ENCODE results near the gene NVL.

Gene NVL

DNA sequence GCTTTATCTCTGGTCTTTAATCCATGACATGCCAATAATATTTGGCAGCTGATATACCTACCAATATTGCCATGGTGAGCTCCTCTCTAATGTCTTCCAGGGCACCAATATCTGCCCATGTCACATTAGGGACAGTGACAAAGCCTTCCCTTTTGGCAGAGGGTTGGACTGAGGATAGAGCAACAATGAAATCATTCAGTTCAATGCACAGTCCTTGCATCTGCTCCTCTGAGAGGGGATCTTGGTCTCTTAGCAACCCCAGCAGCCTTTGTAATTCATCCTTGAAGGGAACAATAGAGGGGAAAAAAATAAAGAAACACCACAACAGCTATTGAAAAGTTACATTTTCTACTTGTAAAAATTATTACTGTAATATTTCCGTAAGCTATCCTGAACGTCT is 42.3 kb downstream of the NVL start:
- peak in 27 of 51 donors; percentile 2 to 79 (median 12) for DNase-seq

DNA sequence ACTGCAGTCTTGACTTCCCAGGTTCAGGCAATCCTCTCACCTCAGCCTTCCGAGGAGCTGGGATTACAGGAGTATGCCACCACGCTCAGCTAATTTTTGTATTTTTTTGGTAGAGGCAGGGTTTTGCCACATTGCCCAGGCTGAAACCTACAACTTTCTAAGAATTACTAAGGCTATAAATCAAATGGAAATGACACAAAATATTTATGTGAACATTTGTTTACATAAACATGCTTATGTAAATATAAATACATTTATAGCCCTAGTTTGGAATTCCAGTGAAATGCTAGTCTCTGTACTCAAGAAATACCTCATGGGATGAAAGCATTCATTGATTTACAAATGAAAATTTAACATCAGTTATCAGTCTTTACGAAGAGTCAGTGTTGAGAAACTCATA is 47.8 kb downstream of the NVL start:
- no peak for DNase-seq

DNA sequence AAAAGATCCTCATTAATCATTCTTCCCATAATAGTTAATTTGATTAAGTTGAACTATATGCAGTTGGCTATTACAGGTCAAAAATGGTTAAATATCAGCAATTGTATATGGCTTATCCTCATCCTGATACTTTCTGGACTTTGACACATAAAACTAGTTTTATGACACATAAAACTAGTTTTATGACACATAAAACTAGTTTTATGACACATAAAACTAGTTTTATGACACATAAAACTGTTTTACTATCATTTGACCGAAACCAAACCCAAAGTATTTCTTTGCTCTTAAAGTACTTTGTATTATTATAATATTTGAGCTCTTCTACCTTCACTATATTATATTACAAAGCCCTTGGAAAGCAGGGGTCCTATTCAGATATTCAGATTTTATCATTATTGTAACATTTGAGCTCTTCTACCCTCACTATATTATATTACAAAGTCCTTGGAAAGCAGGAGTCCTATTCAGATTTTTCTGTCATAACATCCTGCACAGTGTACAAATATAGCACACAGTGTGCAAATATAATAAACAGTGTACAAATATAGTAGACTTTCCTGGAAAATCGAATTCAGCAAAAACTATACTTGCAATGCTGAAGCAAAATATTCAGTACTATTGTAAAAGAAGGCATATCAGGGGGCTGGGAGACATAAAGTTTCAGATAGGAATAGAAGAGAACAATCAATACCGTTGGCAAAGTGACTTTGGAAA is 53.0 kb downstream of the NVL start:
- no peak for DNase-seq

DNA sequence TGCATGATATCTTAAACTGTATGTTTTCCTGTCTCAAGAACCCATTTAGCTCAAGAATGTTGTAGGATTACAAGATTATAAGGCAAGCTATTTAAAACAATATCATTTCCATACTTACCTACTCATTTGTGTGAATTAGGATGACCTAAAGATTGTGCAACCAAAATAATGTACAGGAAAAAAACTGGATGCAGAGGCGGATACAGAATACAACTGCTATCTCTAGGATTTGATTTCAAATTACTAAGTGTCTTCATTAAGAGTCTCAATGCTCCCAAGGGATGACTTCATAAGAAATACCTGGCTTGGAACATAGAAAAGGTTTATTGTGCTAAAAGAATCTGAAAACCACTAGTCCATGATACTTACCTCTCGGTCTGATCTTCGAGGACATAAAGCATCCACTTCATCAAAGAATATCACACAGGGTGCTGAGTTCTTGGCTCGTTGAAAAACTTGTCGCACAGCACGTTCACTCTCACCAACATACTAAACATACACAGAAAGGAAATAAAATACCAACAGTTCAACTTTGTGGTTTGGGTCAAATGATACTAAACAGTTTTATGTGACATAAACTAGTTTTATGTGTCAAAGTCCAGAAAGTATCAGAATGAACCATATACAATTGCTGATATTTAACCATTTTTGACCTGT is 54.9 kb downstream of the NVL start:
- DNase-seq = no peak

DNA sequence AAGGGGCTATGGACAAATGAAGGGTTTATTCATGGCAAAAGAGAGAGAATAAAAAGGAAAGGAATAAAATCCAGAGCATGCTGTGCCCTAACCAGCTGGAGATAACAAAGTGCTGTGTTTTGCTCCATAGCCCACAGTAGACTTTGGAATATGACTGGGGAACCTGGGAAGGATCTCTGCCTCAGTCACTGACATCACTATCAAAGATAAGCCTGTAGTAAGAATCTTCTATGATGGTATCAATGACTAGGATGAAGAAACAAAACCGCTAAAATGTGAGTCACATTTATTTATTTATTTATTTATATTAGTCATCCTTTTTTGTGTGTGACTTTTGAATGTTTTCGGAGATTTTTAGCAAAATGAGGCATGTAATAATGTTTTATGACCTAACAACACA is 56.3 kb downstream of the NVL start:
- DNase-seq = no peak

DNA sequence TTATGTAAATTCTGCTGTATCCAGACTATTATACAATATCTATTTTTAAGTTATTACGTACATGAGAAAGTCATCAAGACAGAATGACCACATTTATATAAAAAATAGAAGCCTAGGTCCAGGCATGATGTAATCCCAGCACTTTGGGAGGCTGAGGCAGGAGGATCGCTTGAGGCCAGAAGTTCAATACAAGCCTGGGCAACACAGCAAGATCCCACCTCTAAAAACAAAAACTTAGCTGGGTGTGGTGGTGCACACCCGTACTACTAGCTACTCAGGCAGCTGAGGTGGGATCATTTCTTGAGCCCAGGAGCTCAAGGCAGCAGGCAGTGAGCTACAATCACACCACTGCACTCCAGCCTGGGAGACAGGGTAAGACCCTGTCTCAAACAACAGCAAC is 58.9 kb downstream of the NVL start:
- no peak for DNase-seq

DNA sequence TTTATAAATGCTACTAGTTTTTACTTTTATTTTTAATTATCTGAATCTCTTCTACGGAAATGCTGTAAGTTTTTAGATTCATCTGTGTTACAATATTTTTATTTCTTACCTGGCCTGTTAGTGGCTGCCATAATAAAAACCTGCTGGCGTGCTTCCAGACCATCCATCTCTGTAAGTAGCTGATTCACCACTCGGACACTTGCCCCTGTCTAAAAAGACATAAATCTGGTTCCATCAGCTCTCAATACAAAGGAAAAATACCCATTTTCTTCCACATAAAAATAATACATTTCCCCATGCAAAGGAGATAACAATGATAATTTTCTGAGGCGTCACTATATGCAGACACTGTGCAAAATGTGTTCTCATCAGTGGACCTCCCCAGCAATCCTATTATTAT is 62.0 kb downstream of the NVL start:
- no peak for DNase-seq

DNA sequence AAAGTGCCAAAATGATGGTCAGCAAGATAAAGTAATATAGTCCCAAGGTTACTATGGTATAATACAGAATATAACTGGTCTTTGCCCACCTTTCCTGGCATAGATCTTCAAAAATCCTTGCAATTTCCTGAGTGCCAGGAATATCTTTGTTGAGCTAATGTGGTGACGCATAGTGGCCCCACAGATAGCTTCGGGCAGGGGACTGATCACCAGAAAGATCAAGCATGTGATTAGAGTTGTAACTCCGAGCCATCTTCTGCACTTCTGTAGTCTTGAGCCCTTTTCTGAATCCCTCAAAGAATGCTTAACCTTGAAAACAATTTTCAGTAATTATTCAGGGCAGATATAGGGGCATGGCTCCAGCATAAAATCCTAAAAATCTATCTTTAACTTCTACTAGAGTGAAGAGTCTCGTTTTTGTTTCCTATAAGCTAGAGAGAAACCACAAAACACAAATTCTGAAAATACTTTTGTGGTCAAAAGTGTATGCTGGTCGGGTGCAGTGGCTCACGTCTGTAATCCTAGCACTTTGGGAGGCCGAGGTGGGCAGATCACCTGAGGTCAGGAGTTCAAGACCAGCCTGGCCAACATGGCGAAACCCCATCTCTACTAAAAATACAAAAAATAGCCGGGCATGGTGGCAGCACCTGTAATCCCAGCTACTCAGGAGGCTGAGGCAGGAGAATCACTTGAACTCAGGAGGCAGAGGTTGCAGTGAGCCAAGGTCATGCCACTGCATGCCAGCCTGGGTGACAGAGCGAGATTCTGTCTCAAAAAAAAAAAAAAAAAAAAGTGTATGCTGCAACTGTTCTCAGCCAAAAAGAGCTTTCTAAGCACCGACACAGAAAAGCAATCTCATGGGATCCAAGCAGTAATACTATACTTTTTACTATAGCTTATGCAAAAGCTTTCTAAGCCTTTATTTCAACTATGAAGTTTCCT is 62.8 kb downstream of the NVL start:
- DNase-seq = no peak

DNA sequence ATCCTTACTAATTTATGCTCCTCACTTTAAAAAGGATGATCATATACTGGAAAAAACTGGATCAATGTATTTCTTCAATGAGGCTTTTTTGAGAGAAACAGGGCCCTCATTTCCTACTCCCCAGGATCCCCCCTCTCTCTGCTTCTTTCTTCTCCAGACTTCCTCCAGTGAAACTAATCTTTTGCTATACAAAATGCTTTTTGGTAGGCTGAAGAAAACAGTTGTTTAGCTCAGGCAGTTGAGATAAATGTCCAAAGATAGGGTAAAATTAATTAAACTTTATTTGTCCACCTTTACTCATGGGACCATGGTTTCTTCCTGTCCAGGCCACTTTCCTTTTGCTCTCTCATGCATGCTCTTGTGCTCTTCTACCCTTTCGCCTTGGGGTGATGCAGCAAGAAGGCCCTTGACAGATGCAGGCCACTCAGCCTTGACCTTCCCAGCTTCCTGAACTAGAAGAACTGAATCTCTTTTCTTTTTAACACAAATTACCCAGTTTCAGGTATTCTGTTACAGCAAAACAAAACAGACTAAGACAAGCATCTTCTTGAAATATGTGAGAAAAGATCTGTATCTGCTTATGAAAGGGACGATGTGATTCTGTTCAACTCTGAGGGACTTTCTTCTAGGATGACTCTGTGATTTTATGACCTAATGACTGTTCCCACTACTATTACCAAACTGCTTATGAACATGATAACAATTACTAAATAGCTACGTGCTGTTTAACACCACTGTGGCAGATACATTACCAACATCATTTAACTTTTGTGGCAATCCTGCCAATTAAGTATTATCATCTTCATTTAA is 63.7 kb downstream of the NVL start:
- DNase-seq = no peak

DNA sequence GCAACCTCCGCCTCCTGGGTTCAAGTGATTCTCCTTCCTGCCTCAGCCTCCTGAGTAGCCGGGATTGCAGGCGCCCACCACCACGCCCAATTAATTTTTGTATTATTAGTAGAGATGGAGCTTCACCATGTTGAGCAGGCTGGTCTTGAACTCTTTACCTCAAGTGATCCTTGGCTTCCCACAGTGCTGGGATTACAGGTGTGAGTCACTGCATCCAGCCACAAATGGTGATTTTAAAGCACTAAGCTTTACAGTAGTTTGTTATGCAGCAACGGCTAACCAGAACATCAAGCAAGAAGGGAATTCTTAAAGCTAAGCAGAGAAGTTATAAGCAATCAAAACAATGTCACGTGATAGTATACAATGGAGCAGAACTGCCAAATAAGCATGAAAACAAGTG is 65.7 kb downstream of the NVL start:
- no peak for DNase-seq

DNA sequence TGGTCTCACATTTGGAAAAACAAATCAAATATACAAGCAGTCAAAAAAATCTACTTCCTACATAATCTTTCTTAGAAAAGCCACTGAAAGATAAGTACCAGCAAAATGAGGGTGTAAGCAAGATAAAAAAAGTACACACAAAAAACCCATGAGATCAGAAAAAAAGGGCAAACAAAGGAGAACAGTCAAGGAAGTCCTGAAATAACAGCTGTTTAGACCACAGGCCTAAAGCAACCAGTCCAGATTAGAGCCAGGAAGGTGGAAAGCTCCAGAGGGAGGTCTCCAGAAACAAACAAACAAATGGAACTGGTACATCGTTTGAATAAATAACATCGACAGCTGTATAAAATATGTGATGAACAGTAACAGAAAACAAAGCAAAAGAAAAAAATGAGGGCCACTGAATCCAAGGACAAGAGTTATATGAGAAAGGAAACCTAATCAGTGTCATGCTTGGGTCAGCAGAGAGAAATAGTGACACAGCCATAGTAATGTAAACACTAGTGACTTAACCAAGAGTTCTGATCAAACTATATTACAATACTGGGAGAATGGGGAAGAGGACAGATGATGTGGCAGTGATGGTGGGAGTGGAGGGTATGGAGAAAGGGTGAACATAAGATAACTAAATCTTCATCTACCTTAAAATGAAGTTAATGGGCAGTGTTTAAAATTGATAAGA is 67.5 kb downstream of the NVL start:
- no peak for DNase-seq

DNA sequence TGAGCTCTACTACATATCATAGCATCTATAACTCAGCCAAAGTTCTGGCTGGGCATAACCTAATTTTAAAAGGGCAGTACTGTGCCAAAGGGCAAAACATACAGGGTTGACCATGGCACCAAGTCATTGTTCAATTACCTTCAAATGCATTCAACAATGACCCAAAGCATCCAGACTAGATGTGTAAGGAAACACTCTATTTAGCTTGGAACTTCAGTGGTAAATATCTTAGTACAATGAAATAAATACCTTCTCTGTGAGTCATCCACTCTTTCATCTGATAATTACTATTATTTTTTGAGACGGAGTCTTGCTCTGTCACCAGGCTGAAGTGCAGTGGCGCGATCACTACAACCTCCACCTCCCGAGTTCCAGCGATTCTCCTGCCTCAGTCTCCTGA is 70.0 kb downstream of the NVL start:
- no peak for DNase-seq

DNA sequence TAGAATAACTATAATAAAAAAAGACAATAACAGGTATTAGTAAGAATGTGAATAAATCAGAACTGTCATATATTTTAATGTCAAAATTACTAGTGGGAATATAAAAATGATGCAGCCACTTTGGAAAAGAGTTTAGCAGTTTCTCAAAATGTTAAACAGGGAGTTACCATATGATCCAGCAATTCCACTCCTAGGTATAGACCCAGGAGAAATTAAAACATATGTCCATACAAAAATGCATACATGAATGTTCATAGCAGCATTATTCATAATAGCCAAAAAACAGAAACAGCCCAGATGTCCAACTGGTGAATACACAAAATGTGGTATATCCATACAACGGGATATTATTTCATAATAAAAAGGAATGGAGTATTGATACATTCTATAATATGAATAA is 71.6 kb downstream of the NVL start:
- no peak for DNase-seq

DNA sequence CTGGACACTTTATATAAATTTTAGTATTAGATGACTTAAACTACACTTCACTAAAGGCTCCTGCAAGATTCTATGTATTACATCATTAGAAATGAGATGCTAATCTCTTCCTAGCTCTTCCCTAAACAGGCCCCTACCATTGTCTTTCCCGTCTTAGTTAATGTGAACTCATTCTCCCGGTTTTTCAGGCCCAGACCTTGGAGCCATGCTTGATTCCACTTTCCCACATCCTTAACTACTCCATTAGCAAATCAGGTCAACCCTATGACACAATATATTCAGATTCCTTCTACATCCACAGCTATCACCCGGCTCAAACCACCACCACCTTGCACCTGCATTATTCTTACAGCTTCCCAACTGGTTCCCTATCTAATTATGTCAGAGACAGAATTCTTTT is 73.3 kb downstream of the NVL start:
- DNase-seq = no peak

DNA sequence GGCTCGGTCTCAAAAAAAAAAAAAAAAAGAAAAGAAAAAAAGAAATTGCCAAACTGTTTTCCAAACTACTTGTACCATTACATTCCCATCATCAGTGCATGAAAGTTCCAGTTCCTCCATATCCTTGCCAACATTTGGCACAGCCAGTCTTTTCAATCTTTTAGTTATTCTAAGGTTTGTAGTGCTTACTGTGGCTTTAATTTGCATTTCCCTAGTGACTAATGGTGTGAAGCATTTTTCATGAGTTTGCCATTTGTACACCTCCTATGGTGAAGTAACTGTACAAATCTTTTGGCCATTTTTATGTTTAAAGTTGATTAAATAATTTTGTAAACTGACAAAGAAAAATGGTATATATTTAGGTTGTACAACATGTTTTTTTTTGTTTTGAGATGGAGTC is 76.3 kb downstream of the NVL start:
- no peak for DNase-seq

DNA sequence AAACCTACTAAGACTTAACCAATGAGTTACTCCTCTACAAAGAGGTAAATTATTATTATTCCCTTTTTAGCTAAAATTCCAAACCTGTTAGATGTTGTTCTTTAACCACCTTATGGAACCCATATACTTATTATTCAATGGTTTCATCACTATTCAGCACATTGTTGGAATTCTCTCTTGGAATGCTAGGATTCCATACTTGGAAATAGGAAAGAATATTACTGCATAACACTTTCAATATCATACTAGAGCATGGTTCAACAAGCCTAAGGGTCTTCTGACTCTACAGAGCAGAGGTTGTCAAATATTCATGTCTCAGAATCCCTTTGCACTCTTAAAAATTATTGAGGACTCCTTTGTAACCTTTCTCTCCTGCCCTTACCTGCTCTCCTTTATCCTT is 77.5 kb downstream of the NVL start:
- DNase-seq = no peak

DNA sequence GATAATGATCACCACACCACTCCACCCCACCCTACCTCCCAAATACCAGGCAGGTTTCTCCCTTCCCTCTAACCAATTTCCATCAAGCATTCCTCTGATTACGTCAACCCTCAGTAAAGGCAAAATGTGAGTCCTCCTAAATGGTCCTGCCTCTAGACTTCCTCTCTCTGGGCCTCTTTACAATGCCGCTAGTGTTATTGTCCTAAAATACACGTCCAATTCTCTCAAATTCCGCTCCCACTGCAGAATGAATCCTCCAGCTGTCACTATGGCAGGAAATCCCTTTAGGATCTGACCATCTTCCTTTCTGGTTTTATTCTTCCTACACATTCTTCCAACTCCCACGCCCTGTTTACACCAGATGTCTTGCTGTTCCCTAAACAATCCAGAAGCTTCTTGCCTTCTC is 78.2 kb downstream of the NVL start:
- no peak for DNase-seq

DNA sequence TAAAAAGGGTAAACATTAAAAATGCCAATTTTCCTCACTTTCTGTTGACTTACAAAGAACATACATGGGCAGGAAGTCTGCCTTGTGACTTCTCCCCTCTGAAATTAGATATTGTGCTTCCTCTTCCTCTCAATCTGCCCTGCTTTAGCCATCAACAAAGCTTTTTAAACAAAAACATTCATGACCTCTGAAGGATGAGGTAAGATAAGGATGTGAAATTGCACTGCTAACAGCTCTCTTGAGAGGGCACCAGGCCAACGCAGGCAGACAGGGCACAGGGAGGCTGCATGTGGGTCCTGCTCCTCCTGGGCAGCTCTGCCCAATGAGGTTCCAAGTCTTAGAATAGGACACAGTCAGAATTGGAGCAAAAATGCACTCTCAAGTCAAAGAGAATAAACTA is 84.8 kb downstream of the NVL start:
- DNase-seq = peak in 24 of 51 donors; percentile 1 to 42 (median 12)

DNA sequence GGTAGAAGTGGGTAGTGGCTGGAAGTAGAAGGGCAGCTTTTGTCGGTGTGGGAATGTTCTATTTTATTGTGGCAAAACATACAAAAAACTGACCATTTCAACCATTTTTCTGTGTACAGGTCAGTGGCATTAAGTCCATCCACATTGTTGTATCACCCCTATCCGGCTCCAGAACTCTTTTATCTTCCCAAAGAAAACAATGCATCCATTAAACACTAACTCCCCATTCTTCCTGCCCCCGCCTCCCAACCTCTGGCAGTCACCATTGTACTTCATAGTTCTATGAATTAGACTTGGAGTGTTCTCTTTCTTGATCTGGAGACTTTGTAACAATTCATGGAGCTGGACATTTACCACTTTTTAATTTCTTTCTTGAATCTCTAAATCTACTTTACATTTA is 91.2 kb downstream of the NVL start:
- DNase-seq = peak in 3 of 51 donors; percentile 2 to 20 (median 6)

DNA sequence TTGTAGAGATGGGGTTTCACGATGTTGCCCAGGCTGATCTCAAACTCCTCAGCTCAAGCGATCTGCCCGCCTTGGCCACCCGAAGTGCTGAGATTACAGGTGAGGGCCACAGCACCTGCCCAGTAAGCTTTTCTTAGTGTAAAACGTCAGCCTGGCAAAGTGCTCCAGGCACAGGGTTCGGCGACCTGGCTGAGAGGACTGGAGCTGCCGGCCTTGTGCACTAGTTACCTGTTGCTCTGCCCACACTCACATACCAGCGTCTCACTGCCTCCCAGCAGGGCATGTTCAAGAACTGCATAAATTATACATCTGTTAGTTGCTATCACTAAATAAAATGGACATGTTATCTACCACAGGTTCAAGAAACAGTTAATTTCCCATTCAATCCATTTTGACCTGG is 91.8 kb downstream of the NVL start:
- DNase-seq = no peak

All from hypothalamus (tissue), 51 donors.